OCI-LY1 (cell line): ENCODE measurements around the gene TECTA.

ENCODE experiments used
- H2AFZ ChIP-seq: fragments of 200-600 bp; sonication (generic), shearing (Covaris generic); 2 replicates; pipeline ENCODE4 v1.6.0; 2014; ENCODE audit warnings: antibody characterized with exemption, mild to moderate bottlenecking, low read length
- H3F3A ChIP-seq: fragments of 200-600 bp; sonication (generic), shearing (Covaris generic); 2 replicates; pipeline ENCODE4 v1.6.0; 2014; ENCODE audit warnings: mild to moderate bottlenecking, antibody characterized with exemption, low read length, moderate library complexity; ENCODE audit not compliant: insufficient read depth
- H3K27ac ChIP-seq: fragments of 200-600 bp; sonication (generic); 2 replicates; pipeline ENCODE4 v1.5.1; 2014; ENCODE audit warnings: low read length, mixed run types, mild to moderate bottlenecking, low read depth; ENCODE audit not compliant: poor library complexity, severe bottlenecking
- H3K27me3 ChIP-seq: fragments of 200-600 bp; sonication (generic); 2 replicates; pipeline ENCODE4 v1.6.0; 2014; ENCODE audit warnings: antibody characterized with exemption, mild to moderate bottlenecking, low read length, moderate library complexity; ENCODE audit not compliant: insufficient read depth
- H3K36me3 ChIP-seq: fragments of 200-600 bp; sonication (generic); 2 replicates; pipeline ENCODE4 v1.6.1; 2014; ENCODE audit warnings: mild to moderate bottlenecking, antibody characterized with exemption, low read length, moderate library complexity, mixed read lengths; ENCODE audit not compliant: insufficient read depth
- H3K4me1 ChIP-seq: fragments of 200-600 bp; sonication (generic); 2 replicates; pipeline ENCODE4 v1.5.1; 2014; ENCODE audit warnings: mild to moderate bottlenecking, low read length, moderate library complexity; ENCODE audit not compliant: insufficient read depth, severe bottlenecking
- H3K4me2 ChIP-seq: fragments of 200-600 bp; sonication (generic), shearing (Covaris generic); 2 replicates; pipeline ENCODE4 v1.6.1; 2014; ENCODE audit warnings: low read length
- H3K4me3 ChIP-seq: fragments of 200-600 bp; sonication (generic); 2 replicates; pipeline ENCODE4 v1.5.1; 2014; ENCODE audit warnings: low read length, low read depth, mild to moderate bottlenecking, mixed read lengths; ENCODE audit not compliant: poor library complexity, severe bottlenecking
- H3K79me2 ChIP-seq: fragments of 200-600 bp; shearing (Covaris generic); 2 replicates; pipeline ENCODE4 v1.6.1; 2016; ENCODE audit warnings: mixed run types, low read length, mixed read lengths; ENCODE audit not compliant: insufficient read depth
- H3K9ac ChIP-seq: fragments of 200-600 bp; sonication (generic), shearing (Covaris generic); 2 replicates; pipeline ENCODE4 v1.6.1; 2014; ENCODE audit warnings: mild to moderate bottlenecking, low read length, mixed read lengths
- H3K9me2 ChIP-seq: fragments of 200-600 bp; sonication (generic), shearing (Covaris generic); 2 replicates; pipeline ENCODE4 v1.6.1; 2014; ENCODE audit warnings: low read depth, mild to moderate bottlenecking, low read length, mixed read lengths
- H3K9me3 ChIP-seq: fragments of 200-600 bp; shearing (Covaris generic); 2 replicates; pipeline ENCODE4 v1.6.1; 2014; ENCODE audit warnings: low read length, mixed read lengths
- H4K20me1 ChIP-seq: fragments of 200-600 bp; sonication (generic), shearing (Covaris generic); 2 replicates; pipeline ENCODE4 v1.6.0; 2016; ENCODE audit warnings: mild to moderate bottlenecking, low read length; ENCODE audit not compliant: insufficient read depth
- EZH2 ChIP-seq: fragments of 200-600 bp; sonication (generic), shearing (Covaris generic); IDR thresholded peaks from 2 replicates; pipeline ENCODE4 v1.8.0; 2017; ENCODE audit warnings: borderline replicate concordance, mixed run types, mild to moderate bottlenecking, antibody characterized with exemption, low read length, moderate library complexity, mixed read lengths
- TF ChIP-seq, protein P1 (sequence below): fragments of 200-600 bp; sonication (generic), shearing (Covaris generic); IDR thresholded peaks from 2 replicates; pipeline ENCODE4 v1.5.1; 2017; ENCODE audit warnings: mild to moderate bottlenecking, antibody characterized with exemption, low read length, moderate library complexity, mixed read lengths

TECTA gene

DNA sequence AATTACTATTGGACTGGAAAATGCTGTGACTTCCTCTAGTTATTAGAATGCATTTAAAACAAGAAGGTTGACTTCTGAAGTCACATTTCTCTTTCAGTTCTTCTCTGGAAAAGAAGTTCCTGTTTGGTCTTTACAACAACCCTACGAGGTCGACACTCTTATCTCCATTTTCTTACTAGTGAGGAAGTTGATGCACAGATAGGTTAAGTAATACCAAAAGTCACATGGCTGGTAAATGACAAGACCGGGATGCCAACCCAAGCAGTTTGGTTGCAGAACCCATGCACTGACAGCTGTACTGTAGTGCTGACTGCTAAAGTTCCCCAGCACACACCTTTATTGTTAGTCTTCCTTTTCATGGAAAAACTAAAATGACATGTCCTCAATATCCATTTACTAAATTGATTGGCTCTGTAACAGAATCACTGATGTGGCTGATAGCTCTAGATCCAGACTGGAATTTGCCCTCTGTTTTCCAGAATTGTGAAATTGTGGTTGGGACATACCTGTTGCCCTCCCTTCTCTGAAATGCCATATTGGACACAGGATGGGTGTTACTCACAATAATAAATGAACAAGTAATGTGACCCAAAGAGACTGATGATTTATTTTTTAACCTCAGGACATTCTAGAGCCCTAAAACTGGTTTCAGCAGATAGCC is 9.4 kb upstream of the TECTA start:
- Histone ChIP-seq H3K9me2 (no peaks in the 10 kb centered on the region), H3K4me3 (no peak overlapping the region), H3K36me3 (no peaks in the 10 kb centered on the region), H3K9me3 (no peaks in the 10 kb centered on the region), H3K4me1 (no peaks in the 10 kb centered on the region), H3K4me2 (no peak overlapping the region), H3F3A (no peaks in the 10 kb centered on the region), H3K9ac (no peak overlapping the region), H4K20me1 (no peaks in the 10 kb centered on the region), H3K27ac (no peak overlapping the region), H3K27me3 (no peaks in the 10 kb centered on the region), H2AFZ (no peak overlapping the region), H3K79me2 (no peaks in the 10 kb centered on the region)
- no peak for TF ChIP-seq EZH2
- TF ChIP-seq, protein P1, sequence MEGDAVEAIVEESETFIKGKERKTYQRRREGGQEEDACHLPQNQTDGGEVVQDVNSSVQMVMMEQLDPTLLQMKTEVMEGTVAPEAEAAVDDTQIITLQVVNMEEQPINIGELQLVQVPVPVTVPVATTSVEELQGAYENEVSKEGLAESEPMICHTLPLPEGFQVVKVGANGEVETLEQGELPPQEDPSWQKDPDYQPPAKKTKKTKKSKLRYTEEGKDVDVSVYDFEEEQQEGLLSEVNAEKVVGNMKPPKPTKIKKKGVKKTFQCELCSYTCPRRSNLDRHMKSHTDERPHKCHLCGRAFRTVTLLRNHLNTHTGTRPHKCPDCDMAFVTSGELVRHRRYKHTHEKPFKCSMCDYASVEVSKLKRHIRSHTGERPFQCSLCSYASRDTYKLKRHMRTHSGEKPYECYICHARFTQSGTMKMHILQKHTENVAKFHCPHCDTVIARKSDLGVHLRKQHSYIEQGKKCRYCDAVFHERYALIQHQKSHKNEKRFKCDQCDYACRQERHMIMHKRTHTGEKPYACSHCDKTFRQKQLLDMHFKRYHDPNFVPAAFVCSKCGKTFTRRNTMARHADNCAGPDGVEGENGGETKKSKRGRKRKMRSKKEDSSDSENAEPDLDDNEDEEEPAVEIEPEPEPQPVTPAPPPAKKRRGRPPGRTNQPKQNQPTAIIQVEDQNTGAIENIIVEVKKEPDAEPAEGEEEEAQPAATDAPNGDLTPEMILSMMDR: no peak

DNA sequence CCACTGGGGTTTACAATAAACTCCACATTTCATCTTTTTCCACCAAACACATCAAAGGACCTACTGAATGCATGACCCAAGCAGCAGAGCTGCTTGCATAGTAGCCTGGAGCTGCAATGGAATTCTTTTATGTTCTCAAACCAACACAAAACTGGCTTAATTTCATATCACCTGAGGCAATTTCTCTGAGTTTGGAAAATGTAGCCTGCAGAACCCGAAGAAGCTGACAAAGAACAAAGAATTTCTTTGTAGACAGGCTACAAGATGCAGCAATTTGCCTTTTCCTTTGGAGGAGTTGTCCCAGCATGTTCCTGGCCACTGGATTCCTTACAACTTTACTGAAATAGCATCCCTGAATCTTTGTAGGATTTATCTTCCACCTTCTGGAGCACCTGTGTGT is 5.5 kb upstream of the TECTA start:
- H3K36me3 ChIP-seq: no peaks in the 10 kb centered on the region
- no peaks in the 10 kb centered on the region for H3K9me2 ChIP-seq
- H2AFZ ChIP-seq: no peak overlapping the region
- H3K9ac ChIP-seq: no peak overlapping the region
- H3K9me3 ChIP-seq: no peaks in the 10 kb centered on the region
- H4K20me1 ChIP-seq: no peaks in the 10 kb centered on the region
- TF ChIP-seq EZH2: no peak
- TF ChIP-seq, protein P1: no peak
- no peaks in the 10 kb centered on the region for H3K27me3 ChIP-seq
- H3K27ac ChIP-seq: no peak overlapping the region
- no peaks in the 10 kb centered on the region for H3K79me2 ChIP-seq
- no peaks in the 10 kb centered on the region for H3F3A ChIP-seq
- H3K4me3 ChIP-seq: no peak overlapping the region
- H3K4me2 ChIP-seq: no peak overlapping the region
- no peaks in the 10 kb centered on the region for H3K4me1 ChIP-seq

DNA sequence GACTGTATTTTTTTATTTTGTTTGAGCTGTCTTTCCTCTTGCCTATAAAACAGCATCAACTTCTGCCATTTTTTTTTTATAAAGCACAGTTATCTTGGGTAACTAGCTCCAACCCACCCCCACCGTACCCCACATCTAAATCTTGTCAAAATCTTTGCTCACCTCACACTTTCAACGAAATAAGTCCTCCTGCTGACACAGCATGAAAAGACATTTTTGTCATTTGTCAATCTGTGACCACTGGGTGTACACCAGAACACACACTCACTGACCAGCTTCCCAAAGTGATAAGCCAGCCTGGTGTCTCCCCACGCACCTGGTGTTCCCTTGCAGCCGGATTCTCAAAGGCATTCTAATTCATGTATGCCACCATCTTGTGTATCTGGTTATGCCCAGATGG is 1.7 kb upstream of the TECTA start:
- Histone ChIP-seq H3K9me3 (no peaks in the 10 kb centered on the region), H3K79me2 (no peaks in the 10 kb centered on the region), H4K20me1 (no peaks in the 10 kb centered on the region), H3K36me3 (no peaks in the 10 kb centered on the region), H3K4me1 (no peaks in the 10 kb centered on the region), H3K27ac (no peak overlapping the region), H3K27me3 (no peaks in the 10 kb centered on the region), H3K4me2 (no peak overlapping the region), H3F3A (no peaks in the 10 kb centered on the region), H3K9me2 (no peaks in the 10 kb centered on the region), H3K4me3 (no peak overlapping the region), H2AFZ (no peak overlapping the region), H3K9ac (no peak overlapping the region)
- TF ChIP-seq, protein P1: no peak
- no peak for TF ChIP-seq EZH2
